ENCODE measurements around the gene ANGPTL4. TPM values are rescaled to one million over a fixed set of nuclear protein-coding genes. Genes with fewer than 3 reads are reported as not detected.

Gene ANGPTL4
- total RNA-seq, 1 donor from 2014 or later = 0.94 TPM

DNA sequence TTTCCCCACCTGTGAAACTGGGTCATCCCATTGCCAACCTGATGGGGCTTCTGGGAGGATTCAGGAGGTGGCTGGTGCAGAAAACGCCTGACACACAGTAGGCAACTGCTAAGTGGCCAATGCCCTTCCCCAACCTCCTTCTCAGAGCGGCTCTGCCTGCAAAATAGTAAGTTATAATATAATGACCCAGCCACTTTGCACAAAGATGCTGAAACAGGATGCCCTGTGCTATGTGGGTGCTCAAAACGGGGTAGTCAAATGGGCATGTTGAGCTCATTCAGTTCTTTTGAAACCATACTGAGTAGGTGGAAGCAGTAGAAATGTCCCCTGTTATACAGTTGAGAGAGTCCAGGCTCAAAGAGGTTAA is 49.7 kb downstream of the ANGPTL4 start:
- no peak for DNase-seq

DNA sequence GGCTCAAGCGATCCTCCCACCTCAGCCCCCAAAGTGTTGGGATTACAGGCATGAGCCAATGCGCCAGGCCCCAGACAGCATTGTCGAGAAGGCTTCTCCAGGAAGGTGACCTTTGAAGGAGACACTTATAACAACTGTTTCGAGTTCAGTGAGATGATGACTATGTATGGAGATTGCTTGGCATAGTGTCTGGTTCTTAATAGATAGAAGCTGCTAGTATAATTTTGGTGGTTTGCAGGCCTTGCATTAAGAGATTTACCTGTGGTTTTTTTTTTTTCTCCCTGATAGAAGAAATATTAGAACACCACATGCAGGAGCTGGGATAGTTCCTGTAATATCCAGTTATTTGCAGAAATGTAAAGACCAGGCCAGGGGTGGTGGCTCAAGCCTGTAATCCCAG is 52.8 kb downstream of the ANGPTL4 start:
- DNase-seq = no peak

GRCh38 chr19:8421484-8422461 is 57.8 kb downstream of the ANGPTL4 start:
- no peak for DNase-seq

DNA sequence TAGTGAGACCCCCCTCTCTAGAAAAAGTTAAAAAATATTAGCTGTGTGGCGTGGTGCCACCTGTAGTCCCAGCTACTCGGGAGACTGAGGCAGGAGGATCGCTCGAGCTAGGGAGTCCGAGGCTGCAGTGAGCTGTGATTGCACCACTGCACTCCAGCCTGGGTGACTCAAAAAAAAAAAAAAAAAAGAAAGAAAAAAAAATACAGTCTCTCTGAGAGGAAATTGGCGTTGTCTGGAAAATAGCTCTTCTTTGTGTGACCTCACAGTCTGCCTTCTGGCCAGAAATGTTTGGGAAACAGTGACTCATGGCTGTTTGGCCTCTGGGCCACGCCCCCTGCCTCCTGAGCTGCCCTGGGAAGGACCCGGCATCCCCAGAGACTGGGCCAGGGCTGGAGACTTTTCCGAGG is 59.9 kb downstream of the ANGPTL4 start:
- peak; percentile 11 for DNase-seq

Small RNAs within 50 kb of the gene (small RNA-seq; reads per million reads assigned to genes)
- 0.09 reads per million for gene MIR4999

Other genes with a start within 250 kb of the ANGPTL4 start
- gene FBN3, start 214.6 kb upstream of the ANGPTL4 start, total RNA-seq = 23.2 TPM
- 50.7 TPM for gene CERS4, start 154.8 kb upstream of the ANGPTL4 start, total RNA-seq
- 13.4 TPM for gene CD320, start 55.8 kb upstream of the ANGPTL4 start, total RNA-seq
- 10.5 TPM for gene NDUFA7, start 42.8 kb upstream of the ANGPTL4 start, total RNA-seq
- 161 TPM for gene RPS28, start 42.7 kb upstream of the ANGPTL4 start, total RNA-seq
- gene KANK3, start 20.9 kb upstream of the ANGPTL4 start, total RNA-seq = 5.1 TPM
- gene RAB11B, start 26.2 kb downstream of the ANGPTL4 start, total RNA-seq = 76.9 TPM
- 52.3 TPM for gene MARCHF2, start 49.1 kb downstream of the ANGPTL4 start, total RNA-seq
- 49.9 TPM for gene HNRNPM, start 80.8 kb downstream of the ANGPTL4 start, total RNA-seq
- gene PRAM1, start 138.5 kb downstream of the ANGPTL4 start, total RNA-seq = not detected
- 1.6 TPM for gene ZNF414, start 150.0 kb downstream of the ANGPTL4 start, total RNA-seq
- 1.7 TPM for gene MYO1F, start 213.3 kb downstream of the ANGPTL4 start, total RNA-seq
- gene ADAMTS10, start 246.6 kb downstream of the ANGPTL4 start, total RNA-seq = 46.0 TPM